T-helper 22 cell (primary cell): ENCODE data around the gene KRT72.

Experiments
- DNase-seq: peaks from one replicate; pipeline ENCODE4 v3.0.0-alpha.2; 2020; ENCODE audit warnings: low read depth

Gene KRT72

DNA sequence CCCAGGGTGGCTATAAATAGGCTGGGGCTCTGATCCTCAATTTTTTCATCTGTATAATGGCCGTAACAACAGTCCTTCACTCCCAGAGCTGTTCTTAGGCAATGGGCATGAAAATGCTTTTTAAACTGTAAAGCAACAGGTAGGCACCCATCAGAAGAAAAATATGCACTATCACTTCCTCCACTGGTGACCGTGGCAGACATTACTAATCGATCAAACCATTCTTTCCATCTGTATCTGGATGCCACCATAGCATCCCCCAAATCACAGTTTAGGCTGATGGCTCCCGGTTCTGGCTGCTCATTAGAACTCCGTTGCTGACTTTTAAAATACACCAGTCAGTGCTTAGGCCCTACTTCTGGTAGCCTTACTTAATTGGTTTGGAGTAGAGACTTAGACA, 59.6 kb downstream of the KRT72 start:
- DNase-seq, result no peak

DNA sequence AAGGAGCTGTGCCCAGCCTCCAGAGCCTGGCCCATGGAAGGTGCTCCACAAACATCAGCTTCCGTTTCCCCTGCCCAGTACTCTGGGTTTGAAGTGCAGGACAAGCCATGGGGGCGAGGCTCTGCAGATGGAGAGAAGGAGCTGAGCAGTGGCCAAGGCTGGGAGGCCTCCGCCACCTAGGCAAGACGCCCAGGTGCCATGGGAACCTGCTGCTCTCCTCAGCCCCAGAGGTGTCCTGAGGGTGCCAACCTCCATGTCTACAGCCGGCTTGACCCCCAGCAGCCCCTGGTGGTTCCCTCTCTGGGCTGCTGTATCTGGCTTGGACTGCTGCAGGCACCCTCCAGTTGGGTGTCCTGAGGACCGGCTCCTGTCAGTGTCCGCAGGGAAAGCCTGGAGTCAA, 60.7 kb downstream of the KRT72 start:
- DNase-seq, result no peak

DNA sequence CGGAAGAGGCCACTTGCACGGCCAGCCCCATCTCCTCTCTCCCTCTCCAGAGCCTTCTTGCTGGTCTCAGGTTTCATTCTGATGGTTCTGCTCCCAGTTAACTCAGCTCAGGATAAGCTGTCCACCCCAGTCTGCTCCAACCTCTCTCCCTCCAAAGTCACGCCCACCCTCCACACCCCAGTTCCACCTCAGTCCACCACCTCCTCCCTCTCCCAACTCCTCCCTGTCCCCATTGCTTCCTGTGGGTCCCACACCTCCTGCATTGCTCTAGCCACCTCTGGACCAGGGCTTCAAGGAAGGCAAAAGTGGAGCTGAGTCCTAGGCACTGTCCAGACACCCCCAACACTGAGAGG, 61.5 kb downstream of the KRT72 start:
- DNase-seq, result no peak

DNA sequence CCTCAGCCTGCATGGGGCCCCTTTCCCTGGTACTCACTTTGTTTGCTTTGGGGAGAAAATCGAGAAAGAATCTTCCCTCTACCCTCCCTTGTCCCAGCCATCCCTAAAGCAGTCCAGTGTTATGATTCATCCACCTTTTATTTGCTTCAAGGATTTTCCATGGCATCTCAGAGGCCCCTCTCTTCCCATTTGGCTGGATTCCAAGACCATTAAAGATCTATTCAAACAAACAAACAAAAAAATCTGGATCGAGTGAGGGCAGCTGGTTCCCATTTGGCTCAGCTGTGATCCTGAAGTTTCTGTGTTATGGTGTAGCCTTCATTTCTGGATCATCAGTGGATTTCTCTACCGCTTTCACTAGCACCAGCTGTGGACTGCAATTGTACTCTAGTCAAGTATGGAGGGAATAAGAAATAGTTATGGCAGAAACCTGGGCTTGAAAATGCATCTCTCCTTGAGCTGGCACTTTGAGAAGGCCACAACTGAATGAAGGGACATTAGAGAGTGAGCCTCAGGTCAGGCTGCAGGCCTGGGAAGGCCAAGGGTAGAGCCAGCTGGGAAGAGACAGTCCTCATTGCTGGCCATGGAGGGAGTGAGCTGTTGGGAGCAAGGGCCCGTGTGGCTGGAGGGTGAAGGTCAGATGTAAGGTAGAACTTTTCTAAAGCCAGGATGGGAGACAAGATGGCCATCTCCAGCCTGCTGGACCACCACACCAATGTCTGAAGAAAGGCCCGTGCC, 62.0 kb downstream of the KRT72 start:
- DNase-seq, result no peak

DNA sequence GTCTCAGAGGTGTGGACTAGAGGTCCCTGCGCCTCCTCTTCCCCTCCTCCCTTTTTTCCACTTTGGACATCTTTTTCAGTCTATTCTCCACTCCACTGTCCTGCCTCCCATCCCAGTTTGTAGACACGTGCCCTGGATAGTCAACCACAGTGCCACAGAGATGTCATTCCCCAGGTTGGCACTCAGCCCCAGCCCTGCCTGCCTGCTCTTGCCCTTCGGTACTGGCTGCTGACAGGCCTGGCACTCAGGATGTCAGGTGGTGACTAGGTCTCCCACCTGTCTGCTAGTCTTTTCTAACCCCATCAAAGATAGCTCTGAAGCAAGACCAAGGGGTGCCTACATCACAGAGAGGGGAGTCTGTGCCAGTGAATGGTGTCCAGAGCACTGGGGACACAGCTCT, 64.2 kb downstream of the KRT72 start:
- no peak for DNase-seq
